HAP-1 (cell line): ENCODE data around the gene TMEM217.
A peak's percentile ranks its signal among the peaks of the same experiment; 100 is the strongest.
"Not testable (repeated sequence)": the region's sequence is repeated elsewhere in the genome, so short reads cannot be mapped to it uniquely, and the experiment has no call there.

Experiments
- DNase-seq, 2 experiments: peaks; one replicate each; pipeline ENCODE4 v3.0.0-alpha.2; 2016 to 2020; ENCODE audit warnings: low spot score in 2 of 2
- H3K27me3 ChIP-seq: fragments of 250-450 bp; sonication (Bioruptor Pico); 2 replicates; pipeline ENCODE4 v1.5.1; 2020; ENCODE audit warnings: low read depth, mild to moderate bottlenecking, moderate library complexity
- H3K36me3 ChIP-seq: fragments of 250-450 bp; sonication (Bioruptor Pico); replicated peaks from 2 replicates; pipeline ENCODE4 v1.5.1; 2020; ENCODE audit warnings: mild to moderate bottlenecking
- H3K4me1 ChIP-seq: fragments of 250-450 bp; sonication (Bioruptor Pico); 2 replicates; pipeline ENCODE4 v1.5.1; 2020; ENCODE audit warnings: mild to moderate bottlenecking
- H3K4me3 ChIP-seq: fragments of 250-450 bp; sonication (Bioruptor Pico); 2 replicates; pipeline ENCODE4 v1.5.1; 2020; ENCODE audit warnings: mild to moderate bottlenecking, moderate library complexity
- H3K9me3 ChIP-seq: fragments of 250-450 bp; sonication (Bioruptor Pico); 2 replicates; pipeline ENCODE4 v1.5.1; 2020; ENCODE audit warnings: mild to moderate bottlenecking, moderate library complexity
- in situ Hi-C: fragments of 300-500 bp; cut with MboI; formaldehyde crosslinking; loops from 3 replicates; pipeline ENCODE4 v1.14.3; 2020; ENCODE audit warnings: low sequenced_read_pairs, inconsistent platforms, mixed read lengths

The TMEM217 gene

GRCh38 chr6:37257634-37258404 is at the start of gene TMEM217, which contains the start of gene TBC1D22B:
Gene TMEM217 (minus strand): TSS chr6:37258144. CDS start chr6:37219030, 39,114 bp downstream.
Gene TBC1D22B (plus strand): TSS chr6:37257772. CDS start chr6:37257918, 146 bp downstream.
- Histone ChIP-seq H3K9me3 (no peaks in the 10 kb centered on the region), H3K4me3 (peak within 1 kb of the TSS; percentile 90), H3K27me3 (no peaks in the 10 kb centered on the region), H3K4me1 (peaks cover 4% of the 10 kb centered on the region), H3K36me3 (0 out of 2 replicates have a peak, but pooled peaks cover 3% of the 10 kb centered on the region)
- in situ Hi-C loops: no loop called here
- peak; percentile 89 to 97 for DNase-seq

- H3K4me3 ChIP-seq, H3K4me1 ChIP-seq, H3K9me3 ChIP-seq, H3K27me3 ChIP-seq, DNase-seq, in situ Hi-C loops: not testable (repeated sequence)
- H3K36me3 ChIP-seq: peaks cover 20% of the 10 kb centered on the region
Observed at GRCh38 chr6:37307484-37307883, 49.5 kb upstream of the TMEM217 start.

GRCh38 chr6:37306624-37307222 is 48.8 kb upstream of the TMEM217 start:
- Histone ChIP-seq H3K4me1 (no peaks in the 10 kb centered on the region), H3K27me3 (no peaks in the 10 kb centered on the region), H3K9me3 (no peaks in the 10 kb centered on the region), H3K4me3 (no peak overlapping the region), H3K36me3 (peaks cover 20% of the 10 kb centered on the region)
- in situ Hi-C loops: no loop called here
- DNase-seq: no peak

- Histone ChIP-seq H3K27me3 (no peaks in the 10 kb centered on the region), H3K4me3 (no peak overlapping the region), H3K36me3 (peaks cover 20% of the 10 kb centered on the region), H3K9me3 (no peaks in the 10 kb centered on the region), H3K4me1 (no peaks in the 10 kb centered on the region)
- in situ Hi-C loops: no loop called here
- DNase-seq: no peak
Observed at GRCh38 chr6:37305841-37306425, 48.0 kb upstream of the TMEM217 start.

GRCh38 chr6:37304766-37305165 is 46.8 kb upstream of the TMEM217 start:
- Histone ChIP-seq H3K4me1 (no peaks in the 10 kb centered on the region), H3K4me3 (no peak overlapping the region), H3K27me3 (no peaks in the 10 kb centered on the region), H3K36me3 (peaks cover 20% of the 10 kb centered on the region), H3K9me3 (no peaks in the 10 kb centered on the region)
- in situ Hi-C loops: no loop called here
- DNase-seq: no peak

GRCh38 chr6:37303891-37304503 is 46.1 kb upstream of the TMEM217 start:
- in situ Hi-C loops: no loop called here
- DNase-seq: peak in 1 of 2 experiments; percentile 32

GRCh38 chr6:37303091-37303660 is 45.2 kb upstream of the TMEM217 start:
- Histone ChIP-seq H3K36me3 (peaks cover 14% of the 10 kb centered on the region), H3K9me3 (no peaks in the 10 kb centered on the region), H3K4me3 (no peak overlapping the region), H3K27me3 (no peaks in the 10 kb centered on the region), H3K4me1 (no peaks in the 10 kb centered on the region)
- no peak for DNase-seq
- in situ Hi-C loops: no loop called here

More at GRCh38 chr6:37303891-37304503, 46.1 kb upstream of the TMEM217 start:
- peaks cover 14% of the 10 kb centered on the region for H3K36me3 ChIP-seq
- no peaks in the 10 kb centered on the region for H3K27me3 ChIP-seq
- no peaks in the 10 kb centered on the region for H3K9me3 ChIP-seq
- no peaks in the 10 kb centered on the region for H3K4me1 ChIP-seq
- H3K4me3 ChIP-seq: no peak overlapping the region

- Histone ChIP-seq H3K9me3 (no peaks in the 10 kb centered on the region), H3K27me3 (no peaks in the 10 kb centered on the region), H3K4me3 (no peak overlapping the region), H3K36me3 (peaks cover 14% of the 10 kb centered on the region), H3K4me1 (no peaks in the 10 kb centered on the region)
- in situ Hi-C loops: no loop called here
- no peak for DNase-seq
Observed at GRCh38 chr6:37302086-37302686, 44.2 kb upstream of the TMEM217 start.

GRCh38 chr6:37299990-37300389 is 42.0 kb upstream of the TMEM217 start:
- H3K4me3 ChIP-seq: no peak overlapping the region
- no peaks in the 10 kb centered on the region for H3K4me1 ChIP-seq
- DNase-seq: no peak
- H3K36me3 ChIP-seq: peaks cover 14% of the 10 kb centered on the region
- in situ Hi-C loops: no loop called here
- no peaks in the 10 kb centered on the region for H3K27me3 ChIP-seq
- H3K9me3 ChIP-seq: no peaks in the 10 kb centered on the region

- in situ Hi-C loops: no loop called here
- Histone ChIP-seq H3K27me3 (no peaks in the 10 kb centered on the region), H3K4me3 (no peak overlapping the region), H3K9me3 (no peaks in the 10 kb centered on the region), H3K36me3 (peaks cover 10% of the 10 kb centered on the region), H3K4me1 (no peaks in the 10 kb centered on the region)
- DNase-seq: no peak
Observed at GRCh38 chr6:37298958-37299357, 41.0 kb upstream of the TMEM217 start.

GRCh38 chr6:37297637-37298036 is 39.7 kb upstream of the TMEM217 start:
- H3K36me3 ChIP-seq, H3K4me1 ChIP-seq, in situ Hi-C loops, H3K9me3 ChIP-seq, DNase-seq, H3K27me3 ChIP-seq, H3K4me3 ChIP-seq: not testable (repeated sequence)

- Histone ChIP-seq H3K27me3 (no peaks in the 10 kb centered on the region), H3K4me3 (no peak overlapping the region), H3K36me3 (peaks cover 12% of the 10 kb centered on the region), H3K4me1 (no peaks in the 10 kb centered on the region), H3K9me3 (no peaks in the 10 kb centered on the region)
- no peak for DNase-seq
- in situ Hi-C loops: no loop called here
Observed at GRCh38 chr6:37293426-37293825, 35.5 kb upstream of the TMEM217 start.

- in situ Hi-C loops: no loop called here
- H3K4me1 ChIP-seq: no peaks in the 10 kb centered on the region
- no peaks in the 10 kb centered on the region for H3K27me3 ChIP-seq
- peaks cover 23% of the 10 kb centered on the region for H3K36me3 ChIP-seq
- no peak overlapping the region for H3K4me3 ChIP-seq
- no peak for DNase-seq
- no peaks in the 10 kb centered on the region for H3K9me3 ChIP-seq
Observed at GRCh38 chr6:37289931-37290330, 32.0 kb upstream of the TMEM217 start.
